ENCODE results near the gene SLC30A1. TPM values are rescaled to one million over a fixed set of nuclear protein-coding genes. Genes with fewer than 3 reads are reported as not detected.

The SLC30A1 gene
- total and polyA plus RNA-seq, 2 experiments from 2014 or later = 6.8 to 10.8 TPM

Other genes with a start within 250 kb of the SLC30A1 start
- gene RD3, start 87.0 kb downstream of the SLC30A1 start, total RNA-seq = 0.46 TPM in 1 of 2 replicates, not detected in the other
- 0.49 and 0.99 TPM in 2 replicates for gene RD3, start 87.0 kb downstream of the SLC30A1 start, polyA plus RNA-seq
- 4.1 and 51.2 TPM in 2 replicates for gene NEK2, start 96.5 kb upstream of the SLC30A1 start, total RNA-seq
- gene NEK2, start 96.5 kb upstream of the SLC30A1 start, polyA plus RNA-seq = 6.7 and 49.0 TPM in 2 replicates

Data from cardiac muscle cell (in vitro differentiated cells and primary cell).